A549 treated with Hydrocortisone at 1 μM for 4 hours (cell line): Measurements from ENCODE around the gene TCTN1. TPM values are rescaled to one million over a fixed set of nuclear protein-coding genes. Genes with fewer than 3 reads are reported as not detected.

ENCODE experiments used
- total RNA-seq: library from RNA; stranded (reverse); fragments of 200-300 nt; extraction: Qiagen RNA extraction; gene quantifications from 5 replicates; pipeline ENCODE4 v1.2.3, GENCODE V29; 2022

The TCTN1 gene
- total RNA-seq = 25.0 to 33.2 TPM (median 32.5 TPM) in 5 replicates

GRCh38 chr12:110613771-110614684 is at the start of gene TCTN1:
TSS of gene TCTN1 (plus strand) at chr12:110614129. CDS start at chr12:110614183, 54 bp downstream.

GRCh38 chr12:110583137-110584059 is 30.5 kb upstream of the TCTN1 start, which contains the start of gene PPTC7:
TSS of gene PPTC7 (minus strand) at chr12:110583318. CDS start at chr12:110583031, 287 bp downstream.

DNA sequence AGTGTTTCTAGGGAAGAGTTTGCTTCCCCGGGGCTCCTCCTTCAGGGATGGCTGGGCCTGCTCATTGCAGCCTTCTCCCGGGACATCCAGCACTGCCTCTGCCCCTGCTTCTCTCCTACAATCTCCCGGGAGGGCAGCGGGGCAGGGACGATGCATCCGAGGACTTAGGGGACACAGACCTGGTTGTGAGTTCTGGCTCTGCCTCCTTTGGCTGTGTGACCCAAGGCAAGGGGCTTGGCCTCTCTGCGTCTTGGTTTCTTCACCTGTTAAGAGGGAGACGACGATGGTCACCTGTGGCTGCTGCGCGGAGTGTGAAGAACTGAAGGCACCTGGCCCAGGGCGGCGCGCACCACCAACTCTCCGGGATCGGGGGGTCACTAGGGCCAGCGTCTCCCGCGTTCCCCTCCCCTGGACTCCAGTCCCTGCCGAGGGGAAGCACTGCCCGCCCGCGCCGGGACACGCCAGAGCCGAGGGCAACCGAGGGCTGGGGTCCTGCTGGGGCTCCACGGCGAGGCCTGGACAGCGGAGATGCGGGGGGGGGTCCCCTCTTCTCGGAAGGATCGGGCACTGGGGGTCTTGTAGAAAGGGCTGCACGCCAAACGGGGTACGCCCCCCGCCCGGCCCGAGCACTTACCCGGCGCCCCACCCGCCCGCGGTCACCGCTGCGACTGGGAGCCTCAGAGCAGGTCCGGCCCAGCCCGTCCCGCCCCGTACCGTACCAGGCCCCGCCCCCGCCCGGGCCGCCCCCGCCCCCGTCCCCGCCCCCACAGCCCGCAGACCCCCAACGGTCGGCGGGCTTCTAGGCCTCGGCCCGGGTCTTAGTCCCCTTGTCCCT is 74.7 kb downstream of the TCTN1 start, which contains the start of gene HVCN1:
Gene HVCN1, minus strand, starts transcription at position 670 of the 835 bp plus-strand sequence. CDS start 5,870 bp downstream, outside the sequence.

Other genes with a start within 250 kb of the TCTN1 start
- 50.7 to 55.7 TPM (median 52.6 TPM) in 5 replicates for gene ANAPC7, start 210.4 kb upstream of the TCTN1 start, total RNA-seq
- gene ARPC3, start 163.8 kb upstream of the TCTN1 start, total RNA-seq = 451 to 688 TPM (median 470 TPM) in 5 replicates
- 32.4 to 35.2 TPM (median 33.0 TPM) in 5 replicates for gene GPN3, start 145.9 kb upstream of the TCTN1 start, total RNA-seq
- gene FAM216A, start 145.3 kb upstream of the TCTN1 start, total RNA-seq = 18.3 to 21.0 TPM (median 19.9 TPM) in 5 replicates
- 140 to 163 TPM (median 152 TPM) in 5 replicates for gene VPS29, start 112.0 kb upstream of the TCTN1 start, total RNA-seq
- 0.14 to 0.60 TPM (median 0.46 TPM) in 5 replicates for gene RAD9B, start 111.8 kb upstream of the TCTN1 start, total RNA-seq
- 23.4 to 31.5 TPM (median 28.5 TPM) in 5 replicates for gene PPTC7, start 30.8 kb upstream of the TCTN1 start, total RNA-seq
- gene HVCN1, start 75.0 kb downstream of the TCTN1 start, total RNA-seq = 0.39 to 0.91 TPM (median 0.62 TPM) in 5 replicates
- 141 to 162 TPM (median 155 TPM) in 5 replicates for gene PPP1CC, start 128.8 kb downstream of the TCTN1 start, total RNA-seq
- 0.03 to 0.08 TPM (median 0.06 TPM) in 3 of 5 replicates, not detected in the others for gene CCDC63, start 232.9 kb downstream of the TCTN1 start, total RNA-seq